C4-2B (cell line): ENCODE data around the gene CASZ1.

Source experiments
- CTCF ChIP-seq: fragments of 450-650 bp; conservative IDR thresholded peaks from 2 replicates; pipeline ENCODE4 v1.5.1; 2017; ENCODE audit warnings: mild to moderate bottlenecking
- ZFX ChIP-seq: fragments of 450-650 bp; IDR thresholded peaks from 2 replicates; pipeline ENCODE4 v1.6.1; 2017

- TF ChIP-seq CTCF (no peak), ZFX (no peak)
These were observed 143.8 kb downstream of the CASZ1 start for GRCh38 chr1:10652626-10653025.
